ENCODE measurements around the gene GPSM3.

GRCh38 chr6:32175711-32176475 lies 16.6 kb downstream of the GPSM3 start, which contains the start of gene AGPAT1:
- TF ChIP-seq CTCF (IDR thresholded peaks at IDR 0.05) (no peak), ZFX (IDR thresholded peaks at IDR 0.05; ENCODE audit: borderline replicate concordance) (no peak)
